ENCODE results near the gene VCL.

DNA sequence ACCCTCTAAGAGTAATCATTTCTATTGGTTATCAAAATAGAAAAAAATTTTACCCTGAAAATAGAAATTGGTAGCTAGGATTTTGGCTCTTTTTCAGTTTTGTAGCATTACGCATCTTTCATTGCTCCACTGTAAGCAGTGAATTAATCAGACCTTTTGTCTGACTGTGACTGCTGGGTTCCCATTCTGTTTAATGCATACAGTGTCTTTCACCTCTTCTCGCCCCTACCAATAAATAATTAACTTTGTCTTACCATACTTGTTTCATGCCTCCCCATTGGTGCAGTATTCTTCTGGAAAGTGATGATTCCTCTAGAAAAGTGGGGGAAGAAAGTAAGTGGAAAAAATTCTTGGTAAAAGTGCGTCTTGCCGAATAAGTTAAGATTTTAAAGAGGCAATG, 79.5 kb downstream of the VCL start:
- TF ChIP-seq POLR2AphosphoS5 (IDR thresholded peaks at IDR 0.05; ENCODE audit: borderline replicate concordance, low read depth, low read length) (no peak), FOXP2 (optimal IDR thresholded peaks at IDR 0.05; ENCODE audit: control extremely low read depth, extremely low read length, insufficient read depth) (no peak), EZH2 (IDR thresholded peaks at IDR 0.05) (no peak)

Measured in SK-N-MC (cell line).